ENCODE data around the gene PPP1R3F.

The PPP1R3F gene

GRCh38 chrX:49263631-49264030, 6.0 kb upstream of the PPP1R3F start:
- DNase-seq (ENCODE audit: insufficient read length, low spot score): no peak
- TF ChIP-seq CTCF (IDR thresholded peaks at IDR 0.05; ENCODE audit: insufficient read depth, missing control alignments): no peak
- FAIRE-seq: no peak

GRCh38 chrX:49264460-49264859, 5.1 kb upstream of the PPP1R3F start, which contains the start of gene FOXP3:
Gene FOXP3, minus strand, starts transcription at chrX:49264710. Its CDS starts 6,205 bp downstream, at chrX:49258505.
- no peak for TF ChIP-seq CTCF (IDR thresholded peaks at IDR 0.05; ENCODE audit: insufficient read depth, missing control alignments)
- DNase-seq (ENCODE audit: insufficient read length, low spot score): no peak
- no peak for FAIRE-seq

GRCh38 chrX:49266523-49267445, 2.8 kb upstream of the PPP1R3F start:
- no peak for FAIRE-seq
- no peak for DNase-seq (ENCODE audit: insufficient read length, low spot score)
- no peak for TF ChIP-seq CTCF (IDR thresholded peaks at IDR 0.05; ENCODE audit: insufficient read depth, missing control alignments)

- TF ChIP-seq CTCF (IDR thresholded peaks at IDR 0.05; ENCODE audit: insufficient read depth, missing control alignments): no peak
- FAIRE-seq: no peak
- no peak for DNase-seq (ENCODE audit: insufficient read length, low spot score)
Observed at GRCh38 chrX:49268702-49269009, 937 bp upstream of the PPP1R3F start.

GRCh38 chrX:49269010-49269766, 405 bp upstream of the PPP1R3F start:
- FAIRE-seq: peak; percentile 58
- no peak for TF ChIP-seq CTCF (IDR thresholded peaks at IDR 0.05; ENCODE audit: insufficient read depth, missing control alignments)
- peak; percentile 47 for DNase-seq (ENCODE audit: insufficient read length, low spot score)

GRCh38 chrX:49270249-49270921, 792 bp downstream of the PPP1R3F start:
- DNase-seq (ENCODE audit: insufficient read length, low spot score): no peak
- no peak for FAIRE-seq
- no peak for TF ChIP-seq CTCF (IDR thresholded peaks at IDR 0.05; ENCODE audit: insufficient read depth, missing control alignments)

Measured in D721Med (cell line).